SU-DHL-6 (cell line): ENCODE data around the gene BAMBI.

Source experiments
- H2AFZ ChIP-seq: fragments of 200-600 bp; sonication (generic); 2 replicates; pipeline ENCODE4 v1.6.1; 2014; ENCODE audit warnings: low read depth, mild to moderate bottlenecking, moderate library complexity, mixed read lengths, antibody characterized with exemption, low read length; ENCODE audit not compliant: severe bottlenecking
- H3F3A ChIP-seq: fragments of 200-600 bp; shearing (Covaris generic); 2 replicates; pipeline ENCODE4 v1.6.0; 2016; ENCODE audit warnings: antibody characterized with exemption, mild to moderate bottlenecking; ENCODE audit not compliant: insufficient read depth
- H3K27ac ChIP-seq: fragments of 200-600 bp; sonication (generic); 2 replicates; pipeline ENCODE4 v1.5.1; 2016; ENCODE audit warnings: low read depth, mild to moderate bottlenecking, low read length, moderate library complexity, mixed read lengths
- H3K27me3 ChIP-seq: fragments of 200-600 bp; sonication (generic), shearing (Covaris generic); 2 replicates; pipeline ENCODE4 v1.6.0; 2014; ENCODE audit warnings: mild to moderate bottlenecking, low read length
- H3K36me3 ChIP-seq: fragments of 200-600 bp; sonication (generic); 2 replicates; pipeline ENCODE4 v1.6.1; 2014; ENCODE audit warnings: mild to moderate bottlenecking, low read length, mixed read lengths
- H3K4me2 ChIP-seq: fragments of 300-600, 200-600 bp; shearing (Covaris generic), sonication (generic); 2 replicates; pipeline ENCODE4 v1.6.0; 2014; ENCODE audit warnings: low read length, low read depth, mild to moderate bottlenecking; ENCODE audit not compliant: poor library complexity, severe bottlenecking
- H3K4me3 ChIP-seq: fragments of 200-600 bp; sonication (generic); 2 replicates; pipeline ENCODE4 v1.5.1; 2014; ENCODE audit warnings: antibody characterized with exemption, low read length, mild to moderate bottlenecking, mixed read lengths; ENCODE audit not compliant: insufficient read depth, poor library complexity, severe bottlenecking
- H3K79me2 ChIP-seq: fragments of 200-600 bp; sonication (generic); 2 replicates; pipeline ENCODE4 v1.6.1; 2014; ENCODE audit warnings: mild to moderate bottlenecking, low read length, moderate library complexity; ENCODE audit not compliant: insufficient read depth
- H3K9ac ChIP-seq: fragments of 200-600 bp; sonication (generic); 2 replicates; pipeline ENCODE4 v1.7.0; 2014; ENCODE audit warnings: mild to moderate bottlenecking, low read length
- H3K9me2 ChIP-seq: fragments of 200-600 bp; sonication (generic); replicated peaks from 2 replicates; pipeline ENCODE4 v1.6.1; 2014; ENCODE audit warnings: low read length; ENCODE audit not compliant: insufficient read depth
- H3K9me3 ChIP-seq: fragments of 200-600 bp; sonication (generic); 2 replicates; pipeline ENCODE4 v1.6.1; 2014; ENCODE audit warnings: low read length, mixed read lengths; ENCODE audit not compliant: insufficient read depth
- H4K20me1 ChIP-seq: fragments of 200-600 bp; sonication (generic); 2 replicates; pipeline ENCODE4 v1.6.1; 2014; ENCODE audit warnings: low read depth, mild to moderate bottlenecking, antibody characterized with exemption, low read length, moderate library complexity, mixed read lengths
- CTCF ChIP-seq: fragments of 200-600 bp; sonication (generic); IDR thresholded peaks from one replicate; pipeline ENCODE4 v1.5.1; 2017; ENCODE audit warnings: antibody characterized with exemption, mild to moderate bottlenecking, low read length, moderate library complexity; ENCODE audit not compliant: insufficient read depth, poor library complexity, severe bottlenecking
- EZH2phosphoT487 ChIP-seq: fragments of 200-600 bp; sonication (generic), shearing (Covaris generic); conservative IDR thresholded peaks from 2 replicates; pipeline ENCODE4 v1.6.1; 2018; ENCODE audit warnings: mild to moderate bottlenecking, antibody characterized with exemption, low read length, moderate library complexity, mixed read lengths

Gene BAMBI

GRCh38 chr10:28640551-28640950, 36.8 kb upstream of the BAMBI start:
- Histone ChIP-seq H3K4me2 (no peak overlapping the region), H2AFZ (no peak overlapping the region), H3K27ac (no peak overlapping the region), H3K9me3 (no peaks in the 10 kb centered on the region), H3F3A (no peaks in the 10 kb centered on the region), H3K36me3 (no peaks in the 10 kb centered on the region), H3K9ac (no peak overlapping the region), H3K9me2 (no peaks in the 10 kb centered on the region), H3K79me2 (no peaks in the 10 kb centered on the region), H3K4me3 (no peak overlapping the region), H4K20me1 (no peaks in the 10 kb centered on the region), H3K27me3 (no peaks in the 10 kb centered on the region)
- TF ChIP-seq CTCF (no peak), EZH2phosphoT487 (no peak)

- H3K27ac ChIP-seq, result no peak overlapping the region
- H3K27me3 ChIP-seq, result no peaks in the 10 kb centered on the region
- H4K20me1 ChIP-seq, result no peaks in the 10 kb centered on the region
- H3K9me2 ChIP-seq, result no peaks in the 10 kb centered on the region
- H3K36me3 ChIP-seq, result no peaks in the 10 kb centered on the region
- TF ChIP-seq CTCF, result no peak
- no peak for TF ChIP-seq EZH2phosphoT487
- H3K9me3 ChIP-seq, result peaks cover 3% of the 10 kb centered on the region; the same call in 1 of the 2 replicates
- H3K4me2 ChIP-seq, result no peak overlapping the region
- no peak overlapping the region for H3K9ac ChIP-seq
- no peak overlapping the region for H2AFZ ChIP-seq
- no peak overlapping the region for H3K4me3 ChIP-seq
- no peaks in the 10 kb centered on the region for H3F3A ChIP-seq
- no peaks in the 10 kb centered on the region for H3K79me2 ChIP-seq
These were observed 32.7 kb upstream of the BAMBI start for GRCh38 chr10:28644647-28645046.

- H3K27me3 ChIP-seq, result no peaks in the 10 kb centered on the region
- no peak overlapping the region for H3K4me2 ChIP-seq
- H3K9me2 ChIP-seq, result no peaks in the 10 kb centered on the region
- H3K79me2 ChIP-seq, result no peaks in the 10 kb centered on the region
- no peak overlapping the region for H3K27ac ChIP-seq
- H4K20me1 ChIP-seq, result no peaks in the 10 kb centered on the region
- no peaks in the 10 kb centered on the region for H3K36me3 ChIP-seq
- H2AFZ ChIP-seq, result no peak overlapping the region
- H3K9me3 ChIP-seq, result peaks cover 3% of the 10 kb centered on the region; the same call in 1 of the 2 replicates
- H3F3A ChIP-seq, result no peaks in the 10 kb centered on the region
- H3K4me3 ChIP-seq, result no peak overlapping the region
- H3K9ac ChIP-seq, result no peak overlapping the region
- no peak for TF ChIP-seq EZH2phosphoT487
- no peak for TF ChIP-seq CTCF
These were observed 25.2 kb upstream of the BAMBI start for GRCh38 chr10:28652106-28652505.
